22Rv1 (cell line): Measurements from ENCODE around the gene SP100.

Experiments used
- ZFX ChIP-seq: fragments of 450-650 bp; IDR thresholded peaks from 2 replicates; pipeline ENCODE4 v1.6.1; 2017; ENCODE audit warnings: antibody characterized with exemption, borderline replicate concordance
- TF ChIP-seq, protein P1 (sequence below): fragments of 450-650 bp; IDR thresholded peaks from 2 replicates; pipeline ENCODE4 v1.5.1; 2017; ENCODE audit warnings: mild to moderate bottlenecking

DNA sequence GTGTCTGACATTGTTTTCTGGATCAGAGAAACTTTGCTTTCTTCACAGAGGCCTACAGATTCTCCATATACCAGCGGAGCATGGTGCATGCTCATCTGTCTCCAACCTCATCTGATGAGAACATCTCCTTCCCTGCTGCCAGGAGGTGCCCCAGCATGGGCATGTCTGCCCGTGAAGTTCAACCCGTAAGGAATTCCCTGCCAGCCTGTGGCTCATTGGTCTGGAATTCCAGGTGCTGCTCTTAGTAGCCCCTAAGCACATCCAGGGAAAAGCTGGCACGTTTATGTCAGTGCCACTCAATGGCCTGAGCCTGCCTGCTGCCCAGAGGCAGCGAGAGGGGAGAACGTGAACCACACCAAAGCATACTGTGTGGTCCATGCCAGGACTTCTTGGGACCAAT, 1.7 kb upstream of the SP100 start:
- TF ChIP-seq, protein P1, sequence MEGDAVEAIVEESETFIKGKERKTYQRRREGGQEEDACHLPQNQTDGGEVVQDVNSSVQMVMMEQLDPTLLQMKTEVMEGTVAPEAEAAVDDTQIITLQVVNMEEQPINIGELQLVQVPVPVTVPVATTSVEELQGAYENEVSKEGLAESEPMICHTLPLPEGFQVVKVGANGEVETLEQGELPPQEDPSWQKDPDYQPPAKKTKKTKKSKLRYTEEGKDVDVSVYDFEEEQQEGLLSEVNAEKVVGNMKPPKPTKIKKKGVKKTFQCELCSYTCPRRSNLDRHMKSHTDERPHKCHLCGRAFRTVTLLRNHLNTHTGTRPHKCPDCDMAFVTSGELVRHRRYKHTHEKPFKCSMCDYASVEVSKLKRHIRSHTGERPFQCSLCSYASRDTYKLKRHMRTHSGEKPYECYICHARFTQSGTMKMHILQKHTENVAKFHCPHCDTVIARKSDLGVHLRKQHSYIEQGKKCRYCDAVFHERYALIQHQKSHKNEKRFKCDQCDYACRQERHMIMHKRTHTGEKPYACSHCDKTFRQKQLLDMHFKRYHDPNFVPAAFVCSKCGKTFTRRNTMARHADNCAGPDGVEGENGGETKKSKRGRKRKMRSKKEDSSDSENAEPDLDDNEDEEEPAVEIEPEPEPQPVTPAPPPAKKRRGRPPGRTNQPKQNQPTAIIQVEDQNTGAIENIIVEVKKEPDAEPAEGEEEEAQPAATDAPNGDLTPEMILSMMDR, result no peak
- TF ChIP-seq ZFX, result no peak
